Breast epithelium (tissue), 3 donors: ENCODE measurements around the gene RELN.

ENCODE experiments used
- POLR2A ChIP-seq: fragments of 450-650 bp; IDR thresholded peaks from one replicate; pipeline ENCODE4 v1.6.1; 2016; ENCODE audit warnings: antibody characterized with exemption, mild to moderate bottlenecking, moderate library complexity
- TF ChIP-seq, protein P1 (sequence below), 3 donors: fragments of 450-650 bp; IDR thresholded peaks; one replicate each; pipeline ENCODE4 v1.5.1; 2016 to 2017; ENCODE audit warnings: antibody characterized with exemption in 3 of 3, mild to moderate bottlenecking in 3 of 3, moderate library complexity in 3 of 3

- TF ChIP-seq, protein P1, sequence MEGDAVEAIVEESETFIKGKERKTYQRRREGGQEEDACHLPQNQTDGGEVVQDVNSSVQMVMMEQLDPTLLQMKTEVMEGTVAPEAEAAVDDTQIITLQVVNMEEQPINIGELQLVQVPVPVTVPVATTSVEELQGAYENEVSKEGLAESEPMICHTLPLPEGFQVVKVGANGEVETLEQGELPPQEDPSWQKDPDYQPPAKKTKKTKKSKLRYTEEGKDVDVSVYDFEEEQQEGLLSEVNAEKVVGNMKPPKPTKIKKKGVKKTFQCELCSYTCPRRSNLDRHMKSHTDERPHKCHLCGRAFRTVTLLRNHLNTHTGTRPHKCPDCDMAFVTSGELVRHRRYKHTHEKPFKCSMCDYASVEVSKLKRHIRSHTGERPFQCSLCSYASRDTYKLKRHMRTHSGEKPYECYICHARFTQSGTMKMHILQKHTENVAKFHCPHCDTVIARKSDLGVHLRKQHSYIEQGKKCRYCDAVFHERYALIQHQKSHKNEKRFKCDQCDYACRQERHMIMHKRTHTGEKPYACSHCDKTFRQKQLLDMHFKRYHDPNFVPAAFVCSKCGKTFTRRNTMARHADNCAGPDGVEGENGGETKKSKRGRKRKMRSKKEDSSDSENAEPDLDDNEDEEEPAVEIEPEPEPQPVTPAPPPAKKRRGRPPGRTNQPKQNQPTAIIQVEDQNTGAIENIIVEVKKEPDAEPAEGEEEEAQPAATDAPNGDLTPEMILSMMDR (IDR thresholded peaks at IDR 0.05): no peak
- TF ChIP-seq POLR2A: no peak
Observed at GRCh38 chr7:103541947-103542346, 447.5 kb downstream of the RELN start.
